SU-DHL-6 (cell line): ENCODE data around the gene HBB.

Source experiments
- H2AFZ ChIP-seq: fragments of 200-600 bp; sonication (generic); 2 replicates; pipeline ENCODE4 v1.6.1; 2014; ENCODE audit warnings: low read depth, mild to moderate bottlenecking, moderate library complexity, mixed read lengths, antibody characterized with exemption, low read length; ENCODE audit not compliant: severe bottlenecking
- H3F3A ChIP-seq: fragments of 200-600 bp; shearing (Covaris generic); 2 replicates; pipeline ENCODE4 v1.6.0; 2016; ENCODE audit warnings: antibody characterized with exemption, mild to moderate bottlenecking; ENCODE audit not compliant: insufficient read depth
- H3K27ac ChIP-seq: fragments of 200-600 bp; sonication (generic); 2 replicates; pipeline ENCODE4 v1.5.1; 2016; ENCODE audit warnings: low read depth, mild to moderate bottlenecking, low read length, moderate library complexity, mixed read lengths
- H3K27me3 ChIP-seq: fragments of 200-600 bp; sonication (generic), shearing (Covaris generic); 2 replicates; pipeline ENCODE4 v1.6.0; 2014; ENCODE audit warnings: mild to moderate bottlenecking, low read length
- H3K36me3 ChIP-seq: fragments of 200-600 bp; sonication (generic); 2 replicates; pipeline ENCODE4 v1.6.1; 2014; ENCODE audit warnings: mild to moderate bottlenecking, low read length, mixed read lengths
- H3K4me2 ChIP-seq: fragments of 300-600, 200-600 bp; shearing (Covaris generic), sonication (generic); 2 replicates; pipeline ENCODE4 v1.6.0; 2014; ENCODE audit warnings: low read length, low read depth, mild to moderate bottlenecking; ENCODE audit not compliant: poor library complexity, severe bottlenecking
- H3K4me3 ChIP-seq: fragments of 200-600 bp; sonication (generic); 2 replicates; pipeline ENCODE4 v1.5.1; 2014; ENCODE audit warnings: antibody characterized with exemption, low read length, mild to moderate bottlenecking, mixed read lengths; ENCODE audit not compliant: insufficient read depth, poor library complexity, severe bottlenecking
- H3K79me2 ChIP-seq: fragments of 200-600 bp; sonication (generic); 2 replicates; pipeline ENCODE4 v1.6.1; 2014; ENCODE audit warnings: mild to moderate bottlenecking, low read length, moderate library complexity; ENCODE audit not compliant: insufficient read depth
- H3K9ac ChIP-seq: fragments of 200-600 bp; sonication (generic); 2 replicates; pipeline ENCODE4 v1.7.0; 2014; ENCODE audit warnings: mild to moderate bottlenecking, low read length
- H3K9me2 ChIP-seq: fragments of 200-600 bp; sonication (generic); replicated peaks from 2 replicates; pipeline ENCODE4 v1.6.1; 2014; ENCODE audit warnings: low read length; ENCODE audit not compliant: insufficient read depth
- H3K9me3 ChIP-seq: fragments of 200-600 bp; sonication (generic); 2 replicates; pipeline ENCODE4 v1.6.1; 2014; ENCODE audit warnings: low read length, mixed read lengths; ENCODE audit not compliant: insufficient read depth
- H4K20me1 ChIP-seq: fragments of 200-600 bp; sonication (generic); 2 replicates; pipeline ENCODE4 v1.6.1; 2014; ENCODE audit warnings: low read depth, mild to moderate bottlenecking, antibody characterized with exemption, low read length, moderate library complexity, mixed read lengths
- CTCF ChIP-seq: fragments of 200-600 bp; sonication (generic); IDR thresholded peaks from one replicate; pipeline ENCODE4 v1.5.1; 2017; ENCODE audit warnings: antibody characterized with exemption, mild to moderate bottlenecking, low read length, moderate library complexity; ENCODE audit not compliant: insufficient read depth, poor library complexity, severe bottlenecking
- EZH2phosphoT487 ChIP-seq: fragments of 200-600 bp; sonication (generic), shearing (Covaris generic); conservative IDR thresholded peaks from 2 replicates; pipeline ENCODE4 v1.6.1; 2018; ENCODE audit warnings: mild to moderate bottlenecking, antibody characterized with exemption, low read length, moderate library complexity, mixed read lengths

The HBB gene

GRCh38 chr11:5198285-5198684, 28.6 kb downstream of the HBB start:
- no peak overlapping the region for H3K4me3 ChIP-seq
- H3K4me2 ChIP-seq = no peak overlapping the region
- no peaks in the 10 kb centered on the region for H3K79me2 ChIP-seq
- H3K9ac ChIP-seq = no peak overlapping the region
- H2AFZ ChIP-seq = no peak overlapping the region
- H3K9me3 ChIP-seq = no peaks in the 10 kb centered on the region; the same call in 1 of the 2 replicates
- no peaks in the 10 kb centered on the region for H3F3A ChIP-seq
- no peaks in the 10 kb centered on the region for H3K9me2 ChIP-seq
- H3K36me3 ChIP-seq = no peaks in the 10 kb centered on the region
- no peaks in the 10 kb centered on the region for H4K20me1 ChIP-seq
- no peaks in the 10 kb centered on the region for H3K27me3 ChIP-seq
- TF ChIP-seq EZH2phosphoT487 (no peak), CTCF (no peak)
- H3K27ac ChIP-seq = no peak overlapping the region

GRCh38 chr11:5197536-5197935, 29.3 kb downstream of the HBB start:
- Histone ChIP-seq H3K27me3 (no peaks in the 10 kb centered on the region), H3K9ac (no peak overlapping the region), H3F3A (no peaks in the 10 kb centered on the region), H4K20me1 (no peaks in the 10 kb centered on the region), H3K4me3 (no peak overlapping the region), H3K36me3 (no peaks in the 10 kb centered on the region), H3K4me2 (no peak overlapping the region), H3K27ac (no peak overlapping the region), H3K9me3 (no peaks in the 10 kb centered on the region; the same call in 1 of the 2 replicates), H3K79me2 (no peaks in the 10 kb centered on the region), H2AFZ (no peak overlapping the region), H3K9me2 (no peaks in the 10 kb centered on the region)
- no peak for TF ChIP-seq CTCF
- no peak for TF ChIP-seq EZH2phosphoT487

GRCh38 chr11:5196731-5197130, 30.1 kb downstream of the HBB start:
- Histone ChIP-seq H3K79me2 (no peaks in the 10 kb centered on the region), H4K20me1 (no peaks in the 10 kb centered on the region), H3K36me3 (no peaks in the 10 kb centered on the region), H3K27me3 (no peaks in the 10 kb centered on the region), H2AFZ (no peak overlapping the region), H3K27ac (no peak overlapping the region), H3K4me3 (no peak overlapping the region), H3F3A (no peaks in the 10 kb centered on the region), H3K9ac (no peak overlapping the region), H3K4me2 (no peak overlapping the region), H3K9me2 (no peaks in the 10 kb centered on the region), H3K9me3 (no peaks in the 10 kb centered on the region; the same call in 1 of the 2 replicates)
- TF ChIP-seq EZH2phosphoT487 (no peak), CTCF (no peak)
